HTR-8/SVneo (cell line): Measurements from ENCODE around the gene CERS5.
A peak's percentile ranks its signal among the peaks of the same experiment; 100 is the strongest.
"Not testable (repeated sequence)": the region's sequence is repeated elsewhere in the genome, so short reads cannot be mapped to it uniquely, and the experiment has no call there.

Experiments used
- DNase-seq: peaks from one replicate; pipeline ENCODE4 v3.0.0; 2011; ENCODE audit warnings: low spot score, mixed read lengths; ENCODE audit not compliant: insufficient read length
- FAIRE-seq: peaks from 2 replicates; lab custom pipeline; 2011; peaks lifted over from hg19 to GRCh38; lab: Jason Lieb, UNC

CERS5 gene

DNA sequence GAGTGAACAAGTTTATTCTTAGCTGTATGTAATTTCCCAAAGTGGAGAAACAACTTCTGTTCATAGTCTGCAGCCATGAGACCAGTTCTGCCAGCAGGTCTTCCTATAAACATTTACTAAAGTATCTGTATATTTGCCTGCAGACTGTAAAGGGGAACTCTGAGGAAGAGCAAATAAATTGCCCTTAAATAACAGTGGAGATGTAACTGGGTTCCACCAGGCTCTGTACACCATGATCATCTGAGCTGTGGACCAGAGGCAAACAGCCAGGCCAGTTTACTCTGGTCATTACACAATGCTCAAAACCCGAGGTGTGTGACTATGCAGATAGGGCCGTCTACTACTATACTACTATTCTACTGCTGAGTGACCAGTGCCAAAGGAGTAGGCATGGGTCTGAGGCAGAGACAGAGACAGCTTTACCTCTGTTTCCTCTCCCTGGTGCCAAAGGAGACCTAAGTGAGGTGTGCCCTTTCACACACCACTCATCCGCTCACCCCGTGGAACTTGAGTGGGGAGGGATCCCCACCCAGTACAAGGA lies 21.1 kb upstream of the CERS5 start:
- no peak for DNase-seq
- FAIRE-seq: no peak

DNA sequence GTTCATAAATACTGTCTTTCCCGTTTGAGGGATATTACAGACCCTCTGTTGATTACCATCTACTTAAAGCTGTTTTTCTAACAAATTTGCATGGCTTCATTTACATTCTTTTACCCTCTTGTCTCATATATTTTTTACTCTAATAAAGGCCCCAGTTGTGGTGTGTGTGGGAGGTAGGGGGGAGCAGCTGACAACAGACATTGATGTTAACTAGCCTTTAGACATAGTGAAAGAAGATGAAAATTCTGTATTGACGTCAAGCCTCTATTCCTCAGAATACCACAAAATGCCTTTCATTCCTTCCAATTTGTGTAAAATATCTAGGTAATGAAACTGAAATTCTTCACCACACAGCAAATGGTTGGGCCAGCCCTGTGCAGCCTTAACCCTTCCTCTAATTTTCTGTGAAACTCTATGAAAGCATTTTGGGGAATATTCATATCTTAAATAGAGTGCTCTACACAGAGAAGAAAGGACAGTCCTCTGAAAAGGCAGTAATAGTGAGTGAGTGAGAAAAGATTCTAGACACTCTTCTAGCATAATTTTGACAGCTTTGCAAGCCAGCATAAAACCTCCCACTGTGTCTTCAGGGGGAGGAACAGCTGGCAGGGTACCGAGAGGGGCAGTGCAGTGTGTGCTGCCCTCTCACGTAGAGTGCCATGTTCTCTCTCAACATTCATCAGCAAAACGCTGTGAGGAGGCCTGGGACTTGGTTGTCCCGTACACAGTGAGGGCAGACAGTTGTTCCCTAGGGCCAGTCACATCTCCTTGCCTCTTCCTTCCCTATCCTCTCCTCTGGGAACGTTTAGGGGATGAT lies 20.1 kb upstream of the CERS5 start:
- DNase-seq: peak; percentile 62
- no peak for FAIRE-seq

DNA sequence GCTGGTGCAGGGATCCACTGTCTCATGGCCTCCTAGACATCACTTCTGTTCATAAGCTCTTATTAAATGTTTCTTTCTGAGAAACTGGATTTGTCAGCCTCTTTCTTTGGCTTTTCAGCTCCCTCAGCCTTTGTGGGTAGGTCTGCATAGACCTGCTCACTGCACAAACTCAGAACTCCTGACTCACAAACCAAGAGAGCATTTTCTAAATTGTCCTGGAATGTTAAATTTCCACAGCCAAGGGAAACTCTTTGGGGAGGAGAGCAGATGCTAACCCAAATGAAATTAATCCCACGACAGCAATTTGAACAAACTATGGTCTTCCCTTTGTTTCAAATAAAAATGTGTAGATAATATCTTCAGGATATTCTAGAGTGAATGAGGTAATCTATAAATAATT lies 19.5 kb upstream of the CERS5 start:
- FAIRE-seq: no peak

DNA sequence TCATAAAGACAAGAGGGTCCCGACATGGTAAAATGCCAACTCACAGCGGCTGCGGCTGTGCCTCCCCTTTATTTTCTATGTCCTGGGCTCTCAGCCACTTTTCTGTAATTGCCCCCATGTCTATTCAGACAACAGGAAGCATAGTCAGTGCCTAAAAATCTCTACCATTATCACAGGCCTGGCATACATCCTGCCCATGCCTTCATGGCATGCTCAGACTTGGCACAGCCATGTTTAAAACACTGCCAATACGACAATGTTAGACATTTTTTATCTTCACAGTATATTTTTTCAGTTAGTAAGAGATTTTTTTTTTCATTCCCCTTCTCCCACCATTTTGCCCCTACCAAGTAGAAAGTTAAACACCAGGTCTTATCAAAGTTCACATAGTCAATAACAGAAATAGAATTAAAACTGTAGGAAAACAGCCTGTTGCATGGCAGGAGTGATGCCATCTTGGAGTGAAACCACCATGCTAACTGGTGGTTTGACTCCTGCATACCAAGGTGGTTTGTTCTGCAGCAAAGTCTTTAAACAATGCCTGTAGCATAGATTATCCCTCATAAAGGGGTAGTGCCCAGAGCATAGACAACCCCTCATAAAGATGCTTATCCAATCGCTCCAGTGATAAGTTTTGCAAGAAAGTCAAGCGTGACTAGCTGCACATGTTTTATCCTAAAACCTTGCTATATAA lies 18.9 kb upstream of the CERS5 start:
- DNase-seq (no peak), FAIRE-seq (no peak)

More for the DNA sequence above, 19.5 kb upstream of the CERS5 start:
- DNase-seq: no peak

DNA sequence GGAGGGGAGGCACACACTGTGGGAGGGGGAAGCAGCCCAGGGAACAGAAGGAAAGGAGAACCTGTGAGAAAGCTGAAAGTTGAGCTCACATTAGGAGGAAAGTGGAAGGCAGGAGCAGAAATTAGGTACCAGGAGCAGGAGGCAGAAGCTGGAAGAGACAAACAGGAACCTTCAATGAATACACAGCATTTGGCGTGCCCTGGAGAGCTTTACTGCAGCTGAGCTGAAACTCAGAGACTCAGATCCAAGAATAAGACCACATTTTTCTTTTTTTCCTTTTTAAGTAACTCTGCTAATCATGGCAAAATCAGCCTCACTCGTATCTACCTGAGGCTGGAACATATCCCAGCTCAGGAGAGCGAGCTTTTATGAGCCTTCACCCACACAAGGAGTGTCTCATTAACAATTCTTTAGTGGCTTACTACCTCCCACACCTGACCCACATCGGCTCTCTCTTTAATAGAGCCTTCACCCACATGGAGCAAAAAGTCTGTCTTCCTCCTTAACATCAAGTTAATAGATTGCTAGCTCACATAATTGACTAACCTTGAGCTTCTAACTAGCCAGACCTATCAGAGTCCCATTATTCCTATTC lies 18.2 kb upstream of the CERS5 start:
- no peak for FAIRE-seq
- DNase-seq: no peak

DNA sequence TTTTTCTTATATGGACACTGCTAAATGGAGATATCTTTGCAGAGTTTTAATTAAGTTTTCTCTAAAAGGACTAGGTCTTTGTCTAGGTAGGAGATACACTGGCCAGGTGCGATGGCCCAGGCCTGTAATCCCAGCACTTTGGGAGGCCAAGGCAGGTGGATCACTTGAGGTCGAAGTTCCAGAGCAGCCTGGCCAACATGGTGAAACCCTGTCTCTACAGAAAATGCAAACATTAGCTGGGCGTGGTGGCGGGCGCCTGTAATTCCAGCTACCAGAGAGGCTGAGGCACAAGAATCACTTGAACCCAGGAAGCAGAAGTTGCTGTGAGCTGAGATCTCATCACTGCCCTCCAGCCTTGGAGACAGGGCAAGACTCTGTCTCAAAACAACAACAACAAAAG lies 17.1 kb upstream of the CERS5 start:
- no peak for DNase-seq
- no peak for FAIRE-seq

DNA sequence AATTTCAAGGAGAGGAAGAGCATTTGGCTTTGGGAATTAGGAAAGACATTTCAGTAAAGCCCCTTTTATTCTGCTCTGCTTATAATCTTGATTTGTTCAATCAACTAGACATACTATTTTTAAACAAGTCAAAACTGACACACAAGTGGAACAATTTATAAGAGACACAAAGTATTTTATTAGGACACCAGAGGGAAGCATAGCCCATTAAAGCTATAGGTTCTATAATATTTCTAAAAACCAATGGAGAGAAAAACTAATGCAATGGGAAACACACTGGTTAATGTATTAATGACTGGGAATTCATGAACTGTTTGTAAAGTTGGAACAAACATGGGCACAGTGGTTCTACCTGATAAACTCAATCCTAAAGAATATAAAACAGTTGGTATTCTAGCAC lies 15.3 kb upstream of the CERS5 start:
- DNase-seq (no peak), FAIRE-seq (no peak)

DNA sequence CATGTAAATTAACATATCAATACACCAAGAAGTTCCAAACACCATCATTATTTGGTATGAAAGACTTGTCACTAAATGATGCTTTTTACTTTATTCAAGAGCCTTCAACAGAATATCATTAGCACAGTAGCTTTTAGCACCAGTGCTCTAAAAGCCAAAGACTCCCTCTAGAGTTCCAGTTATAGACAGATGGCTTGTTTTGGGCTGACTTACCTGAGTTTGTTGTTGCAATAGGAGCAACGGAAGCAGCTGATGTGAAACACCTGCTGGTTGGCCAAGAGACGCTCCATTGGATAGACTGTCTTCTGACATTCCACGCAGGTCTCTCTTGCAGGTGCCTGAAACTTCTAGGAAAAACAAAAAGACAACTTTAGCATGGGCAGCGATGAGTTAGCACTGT lies 14.5 kb upstream of the CERS5 start:
- FAIRE-seq: no peak
- DNase-seq: no peak

DNA sequence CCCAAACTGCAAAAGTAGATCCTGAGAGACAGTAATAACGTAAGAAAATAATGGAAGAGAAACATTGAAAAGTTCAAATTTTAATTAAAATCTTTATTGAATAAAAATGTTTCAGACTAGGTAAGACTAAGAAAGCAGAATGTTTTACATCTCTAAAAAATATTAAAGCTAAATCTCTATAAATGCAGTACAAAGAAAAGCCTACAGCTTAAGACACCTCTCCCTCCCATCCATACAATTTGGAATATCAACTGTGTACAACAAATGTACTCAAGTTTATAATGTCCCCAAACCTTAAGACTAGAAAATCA lies 8.5 kb upstream of the CERS5 start:
- DNase-seq (no peak), FAIRE-seq (no peak)

DNA sequence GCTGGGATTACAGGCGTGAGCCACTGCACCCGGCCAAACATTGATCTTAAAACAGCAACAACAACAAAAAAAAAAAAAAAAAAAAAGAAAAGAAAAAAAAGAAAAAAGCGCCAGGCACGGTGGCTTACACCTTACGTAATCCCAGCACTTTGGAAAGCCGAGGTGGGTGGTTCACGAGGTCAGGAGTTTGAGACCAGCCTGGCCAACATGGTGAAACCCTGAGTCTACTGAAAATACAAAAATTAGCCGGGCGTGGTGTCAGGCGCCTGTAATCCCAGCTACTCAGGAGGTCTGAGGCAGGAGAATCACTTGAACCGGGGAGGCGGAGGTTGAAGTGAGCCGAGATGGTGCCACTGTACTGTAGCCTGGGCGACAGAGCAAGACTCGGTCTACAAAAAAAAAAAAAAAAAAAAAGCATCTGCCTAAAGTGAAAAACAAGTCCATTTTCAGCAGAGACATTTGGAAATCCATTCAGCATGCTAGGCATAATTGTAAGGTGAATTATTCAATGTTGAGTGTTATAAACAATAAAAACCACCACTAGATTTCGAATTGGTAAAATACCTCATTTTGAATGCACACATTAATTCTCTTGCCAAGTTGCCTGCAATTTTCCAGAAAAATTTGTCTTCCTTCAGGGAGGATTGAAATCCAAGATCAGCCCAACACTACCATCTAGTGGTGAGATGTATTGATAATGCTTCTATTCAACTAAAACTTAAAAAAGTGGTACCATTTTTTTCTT lies 8.0 kb upstream of the CERS5 start:
- FAIRE-seq: no peak
- no peak for DNase-seq

DNA sequence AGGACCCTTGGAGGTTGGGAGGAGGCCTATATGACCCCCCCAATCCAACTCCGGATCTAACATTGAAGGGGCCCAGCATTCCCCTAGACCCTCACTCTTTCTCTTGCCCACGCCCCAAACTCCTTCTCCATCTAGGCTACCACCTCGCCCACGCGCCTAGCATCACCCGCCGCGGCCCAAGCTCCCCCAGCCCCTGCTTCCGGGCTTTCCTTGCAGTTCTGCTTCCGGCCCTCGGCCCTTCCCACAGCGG lies 445 bp downstream of the CERS5 start:
- FAIRE-seq (no peak), DNase-seq (no peak)

DNA sequence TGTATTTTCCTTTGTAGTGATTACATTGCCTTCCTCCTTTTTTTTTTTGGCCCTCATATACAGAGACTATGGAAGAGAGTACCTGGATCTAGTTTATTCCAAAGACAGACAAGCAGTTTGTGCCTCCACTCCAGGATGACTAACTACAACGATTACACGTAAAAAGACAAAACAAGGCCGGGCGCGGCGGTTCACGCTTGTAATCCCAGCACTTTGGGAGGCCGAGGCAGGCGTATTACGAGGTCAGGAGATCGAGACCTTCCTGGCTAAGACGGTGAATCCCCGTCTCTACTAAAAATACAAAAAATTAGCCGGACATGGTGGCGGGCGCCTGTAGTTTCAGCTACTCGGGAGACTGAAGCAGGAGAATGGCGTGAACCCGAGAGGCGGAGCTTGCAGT lies 2.2 kb downstream of the CERS5 start:
- no peak for FAIRE-seq
- no peak for DNase-seq

DNA sequence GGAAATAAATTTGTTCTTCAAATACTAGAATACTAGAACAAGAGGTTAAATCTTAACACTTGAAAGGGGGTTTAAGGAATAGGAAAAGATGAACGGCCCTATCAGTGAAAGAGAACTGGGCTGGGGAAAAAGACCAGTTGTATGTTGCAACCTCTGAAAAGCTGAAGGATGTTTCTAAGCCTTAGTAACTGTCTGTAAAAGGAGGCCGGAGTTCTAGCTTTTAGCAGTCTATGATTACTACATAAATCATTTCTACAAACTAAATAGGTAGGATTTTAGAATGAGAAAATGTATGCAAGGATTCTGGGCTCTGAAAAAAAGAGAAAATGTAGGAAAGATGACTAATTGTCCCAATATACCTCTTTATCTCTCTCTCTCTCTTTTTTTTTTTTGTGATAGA lies 4.9 kb downstream of the CERS5 start:
- FAIRE-seq (no peak), DNase-seq (no peak)

DNA sequence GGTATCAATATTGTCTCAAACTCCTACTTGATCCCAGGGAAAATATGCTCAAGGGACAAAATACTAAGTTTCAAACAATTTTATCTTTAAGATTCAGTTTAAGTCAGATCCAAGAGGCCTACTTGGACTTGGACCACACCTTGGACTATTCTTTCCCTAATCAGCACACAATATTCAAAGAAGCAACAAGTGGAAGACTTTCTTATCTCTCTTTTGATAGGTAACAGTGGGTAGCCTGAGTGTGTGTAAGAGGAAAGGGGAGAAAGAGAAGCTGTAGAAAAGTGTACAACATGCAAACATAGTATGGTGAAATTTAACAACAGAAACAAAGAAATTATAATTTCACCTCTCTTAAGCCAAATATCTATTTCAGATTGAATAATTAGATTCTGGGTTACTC lies 6.5 kb downstream of the CERS5 start:
- FAIRE-seq (no peak), DNase-seq (no peak)

DNA sequence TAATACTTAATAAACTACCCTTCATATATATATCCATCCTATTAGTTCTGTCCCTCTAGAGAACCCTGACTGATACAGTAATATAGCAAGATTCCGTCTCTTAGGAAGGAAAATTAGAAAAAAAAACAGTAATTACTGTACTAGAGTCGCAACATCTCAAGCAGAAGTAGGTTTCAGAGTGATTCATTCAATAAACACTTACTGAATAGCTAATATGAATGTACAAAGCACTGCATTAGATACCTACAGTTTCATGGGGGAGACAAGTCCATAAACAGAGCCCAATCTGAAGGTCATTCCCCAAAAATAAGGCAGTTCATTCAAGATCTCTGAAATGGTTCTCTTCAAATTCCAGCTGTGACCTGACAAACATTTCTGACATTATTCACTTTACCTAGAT lies 9.9 kb downstream of the CERS5 start:
- FAIRE-seq (no peak), DNase-seq (no peak)

DNA sequence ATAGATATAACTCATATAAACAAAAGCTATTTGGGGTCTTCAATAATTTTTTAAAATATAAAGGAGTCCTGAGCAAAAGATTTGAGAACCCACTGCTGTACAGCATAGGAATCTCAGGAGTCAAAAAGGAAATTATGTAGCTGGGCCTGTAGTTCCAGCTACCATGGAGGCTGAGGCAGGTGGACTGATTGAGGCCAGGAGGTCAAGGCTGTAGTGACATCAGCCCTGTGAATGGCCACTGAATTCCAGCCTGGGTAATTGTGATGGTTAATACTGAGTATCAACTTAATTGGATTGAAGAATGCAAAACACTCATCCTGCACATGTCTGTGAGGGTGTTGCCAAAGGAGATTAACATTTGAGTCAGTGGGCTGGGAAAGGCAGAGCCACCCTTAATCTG lies 10.5 kb downstream of the CERS5 start:
- DNase-seq (no peak), FAIRE-seq (no peak)

DNA sequence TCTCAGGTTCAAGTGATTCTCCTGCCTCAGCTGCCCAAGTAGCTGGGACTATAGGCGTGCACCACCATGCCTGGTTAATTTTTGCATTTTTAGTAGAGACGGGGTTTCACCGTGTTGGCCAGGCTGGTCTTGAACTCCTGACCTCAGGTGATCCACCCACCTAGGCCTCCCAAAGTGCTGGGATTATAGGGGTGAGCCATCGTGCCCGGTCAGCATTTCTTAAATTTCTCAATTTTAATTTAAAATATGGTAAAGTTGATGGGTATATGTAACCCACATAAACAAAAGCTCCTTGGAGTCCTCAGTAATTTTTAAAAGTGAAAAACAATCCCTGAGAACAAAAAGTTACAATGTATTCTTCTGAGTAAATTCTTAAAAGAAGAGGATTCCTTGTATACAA lies 12.2 kb downstream of the CERS5 start:
- FAIRE-seq: not testable (repeated sequence)

DNA sequence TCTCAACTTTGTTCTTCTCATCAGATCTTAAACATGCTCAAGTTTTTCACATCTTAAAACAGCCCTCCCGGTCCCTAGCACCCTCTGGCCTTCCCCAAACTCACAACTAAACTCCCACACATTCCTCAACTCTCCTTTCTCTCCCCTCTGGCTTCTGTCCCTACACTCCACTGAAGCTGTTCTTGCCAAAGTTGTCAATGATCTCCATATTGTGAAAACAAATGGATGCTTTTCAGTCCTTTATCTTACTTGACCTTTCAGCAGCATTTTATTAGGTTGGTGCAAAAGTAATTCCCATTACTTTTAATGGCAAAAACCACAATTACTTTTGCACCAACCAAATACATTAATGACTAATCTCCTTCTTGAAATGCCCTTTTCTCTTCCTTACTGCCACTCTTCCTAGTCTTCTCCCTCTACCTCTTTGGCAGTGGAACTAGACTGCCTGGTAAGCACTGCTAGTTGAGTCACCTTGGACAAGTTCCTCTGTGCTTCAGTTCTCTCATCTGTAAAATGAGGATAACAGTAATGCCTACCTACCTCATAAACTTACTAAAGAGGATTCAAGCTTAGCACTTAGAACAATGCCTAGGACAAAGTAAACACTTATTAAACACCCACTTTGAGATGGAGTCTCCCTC lies 16.0 kb downstream of the CERS5 start:
- no peak for DNase-seq
- no peak for FAIRE-seq

More for the DNA sequence above, 12.2 kb downstream of the CERS5 start:
- DNase-seq: not testable (repeated sequence)

DNA sequence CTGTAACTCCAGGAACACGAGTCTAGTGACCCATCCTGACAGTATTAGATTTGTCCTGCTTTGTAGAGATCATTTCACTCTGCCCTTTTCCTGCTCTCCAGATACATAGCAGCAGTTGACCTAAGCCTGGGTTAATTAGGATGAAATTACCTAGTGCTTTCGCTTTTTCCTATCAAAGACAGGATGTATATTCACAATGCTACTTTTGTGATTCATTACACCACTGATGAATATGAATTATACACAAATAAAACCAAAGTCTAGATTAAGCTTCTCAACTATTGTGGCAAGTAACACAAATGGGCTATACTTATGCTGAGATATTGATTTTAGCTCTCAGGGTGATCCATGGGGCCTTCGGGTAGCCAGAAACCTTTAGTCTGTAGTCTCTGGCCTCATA lies 17.9 kb downstream of the CERS5 start:
- DNase-seq (no peak), FAIRE-seq (no peak)

DNA sequence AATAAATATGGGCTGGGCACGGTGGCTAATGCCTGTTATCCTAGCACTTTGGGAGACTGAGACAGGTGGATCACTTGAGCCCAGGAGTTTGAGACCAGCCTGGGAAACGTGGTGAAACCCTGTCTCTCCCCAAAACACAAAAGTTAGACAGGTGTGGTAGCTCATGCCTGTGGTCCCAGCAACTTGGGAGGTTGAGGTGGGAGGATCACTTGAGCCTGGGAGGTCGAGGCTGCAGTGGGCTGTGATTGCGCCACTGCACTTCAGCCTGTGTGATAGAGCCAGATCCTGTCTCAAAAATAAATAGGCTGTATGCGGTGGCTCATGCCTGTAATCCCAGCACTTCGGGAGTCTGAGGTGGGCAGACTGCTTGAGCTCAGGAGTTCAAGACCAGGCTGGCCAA lies 19.2 kb downstream of the CERS5 start:
- DNase-seq, FAIRE-seq: not testable (repeated sequence)
